Testis (tissue), 3 donors: Measurements from ENCODE around the gene C1QTNF3. TPM values are rescaled to one million over a fixed set of nuclear protein-coding genes. Genes with fewer than 3 reads are reported as not detected.

Experiments used
- DNase-seq: peaks from one replicate; pipeline ENCODE4 v3.0.0-alpha.2; 2019
- H3K27ac ChIP-seq, 2 donors: fragments of 200-600 bp; sonication (generic); one replicate each; pipeline ENCODE4 v1.5.1; 2019
- H3K27me3 ChIP-seq: fragments of 200-600 bp; sonication (generic); one replicate; pipeline ENCODE4 v1.5.1; 2019
- H3K36me3 ChIP-seq: fragments of 200-600 bp; sonication (generic); one replicate; pipeline ENCODE4 v1.5.1; 2017; ENCODE audit warnings: low read depth; ENCODE audit errors: missing control alignments
- H3K4me1 ChIP-seq: fragments of 200-600 bp; sonication (generic); one replicate; pipeline ENCODE4 v1.5.1; 2019
- H3K4me3 ChIP-seq, 2 donors: fragments of 200-600 bp; sonication (generic); one replicate each; pipeline ENCODE4 v1.5.1; 2017 to 2019
- H3K9me3 ChIP-seq: fragments of 200-600 bp; sonication (generic); one replicate; pipeline ENCODE4 v1.5.1; 2017
- CTCF ChIP-seq, 3 experiments: fragments of 450-650 bp in 2 of 3; fragments of 200-600 bp in 1 of 3; sonication (generic) in 1 of 3; IDR thresholded peaks; one replicate each; pipeline ENCODE4 v1.5.1; 2016 to 2019; ENCODE audit warnings: antibody characterized with exemption in 3 of 3, mild to moderate bottlenecking in 2 of 3, moderate library complexity in 1 of 3
- POLR2A ChIP-seq: fragments of 450-650 bp; IDR thresholded peaks from one replicate; pipeline ENCODE4 v1.6.1; 2017; ENCODE audit warnings: antibody characterized with exemption, mild to moderate bottlenecking, moderate library complexity
- WGBS, 2 donors: methylation state at CpG; one replicate each; pipeline ENCODE4 v1.1.5; 2018; 5-methylcytosine and 5-hydroxymethylcytosine counted together
- intact Hi-C: fragments of 100-400 bp; cut with DNase I; formaldehyde crosslinking; loops from one replicate; pipeline ENCODE4 v1.15.1; 2023; ENCODE audit warnings: low total_unique reads
- polyA plus RNA-seq: library from polyadenylated mRNA; stranded (reverse); fragments of 350-450 nt; fragmentation: Illumina TruSeq; extraction: RNeasy Lipid Tissue Mini Kit (QIAGEN cat#74804); gene quantifications from one replicate; pipeline ENCODE4 v1.2.3, GENCODE V29; 2014; ENCODE audit warnings: low read depth, low replicate concordance; ENCODE audit not compliant: insufficient read depth
- total RNA-seq, 2 donors: library from RNA; depleted of rRNA; stranded (reverse); fragments of >200 nt; gene quantifications; one replicate each; pipeline ENCODE4 v1.2.3, GENCODE V29; 2016

Gene C1QTNF3
- total and polyA plus RNA-seq, 3 donors from 2014 or later, result 14.1 to 31.3 (median 27.1) TPM

- Histone ChIP-seq H3K27me3 (no peaks in the 10 kb centered on the region), H3K9me3 (no peaks in the 10 kb centered on the region), H3K4me3 (no peak overlapping the region), H3K4me1 (no peaks in the 10 kb centered on the region), H3K27ac (no peak overlapping the region), H3K36me3 (no peaks in the 10 kb centered on the region)
- 71 to 72% methylated on average over 5 of the region's 5 CpGs for WGBS, 2 donors
- TF ChIP-seq CTCF (IDR thresholded peaks at IDR 0.05), result no peak
- TF ChIP-seq POLR2A, result no peak
- no peak for DNase-seq
- intact Hi-C loops, result no loop called here
Observed at GRCh38 chr5:34053571-34054399, 10.8 kb upstream of the C1QTNF3 start.

- no peaks in the 10 kb centered on the region for H3K9me3 ChIP-seq
- no peaks in the 10 kb centered on the region for H3K36me3 ChIP-seq
- DNase-seq, result no peak
- H3K4me1 ChIP-seq, result no peaks in the 10 kb centered on the region
- no peak for TF ChIP-seq CTCF (IDR thresholded peaks at IDR 0.05)
- TF ChIP-seq POLR2A, result no peak
- intact Hi-C loops, result no loop called here
- H3K4me3 ChIP-seq, result no peak overlapping the region
- 35 to 47% methylated on average over 2 of the region's 2 CpGs for WGBS, 2 donors
- no peak overlapping the region for H3K27ac ChIP-seq
- H3K27me3 ChIP-seq, result no peaks in the 10 kb centered on the region
Observed at GRCh38 chr5:34053133-34053532, 10.1 kb upstream of the C1QTNF3 start.

GRCh38 chr5:34051374-34051980 is 8.5 kb upstream of the C1QTNF3 start:
- Histone ChIP-seq H3K36me3 (no peaks in the 10 kb centered on the region), H3K9me3 (no peaks in the 10 kb centered on the region), H3K4me1 (no peaks in the 10 kb centered on the region), H3K27ac (no peak overlapping the region), H3K4me3 (no peak overlapping the region), H3K27me3 (no peaks in the 10 kb centered on the region)
- intact Hi-C loops, result no loop called here
- TF ChIP-seq CTCF (IDR thresholded peaks at IDR 0.05) (no peak), POLR2A (no peak)
- DNase-seq, result no peak
- 79 to 91% methylated on average over 4 of the region's 4 CpGs for WGBS, 2 donors

GRCh38 chr5:34047774-34048572 is 5.0 kb upstream of the C1QTNF3 start:
- no peak for DNase-seq
- intact Hi-C loops, result no loop called here
- peaks cover 2% of the 10 kb centered on the region for H3K4me1 ChIP-seq
- H3K4me3 ChIP-seq, result no peak overlapping the region
- no peaks in the 10 kb centered on the region for H3K9me3 ChIP-seq
- H3K27ac ChIP-seq, result no peak overlapping the region
- TF ChIP-seq POLR2A (no peak), CTCF (IDR thresholded peaks at IDR 0.05) (no peak)
- no peaks in the 10 kb centered on the region for H3K27me3 ChIP-seq
- H3K36me3 ChIP-seq, result no peaks in the 10 kb centered on the region
